Measurements from ENCODE around the gene PLEKHM3.

DNA sequence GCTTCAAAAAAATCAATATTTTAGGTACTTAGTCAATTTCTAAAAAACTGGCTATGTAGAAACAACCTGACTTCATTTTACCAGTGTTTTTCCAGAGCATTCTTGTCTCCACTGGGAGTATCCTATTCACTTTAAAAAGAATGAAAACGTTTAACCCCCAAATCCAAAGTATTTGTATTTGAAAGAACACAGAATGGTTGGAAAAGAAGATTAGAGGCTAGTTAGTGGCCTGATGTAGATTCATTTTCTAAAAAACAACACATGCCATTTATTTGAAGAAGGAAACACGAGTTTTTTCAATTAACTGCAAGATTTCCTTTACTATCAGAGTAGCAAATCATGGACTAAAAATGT is 74.6 kb downstream of the PLEKHM3 start:
- TF ChIP-seq GATA2 (IDR thresholded peaks at IDR 0.05; ENCODE audit: low read depth, low read length) (no peak), GATA3 (IDR thresholded peaks at IDR 0.05; ENCODE audit: low read depth, low read length) (no peak)
